ENCODE data around the gene POMGNT2. TPM values are rescaled to one million over a fixed set of nuclear protein-coding genes. Genes with fewer than 3 reads are reported as not detected.
"Not testable (repeated sequence)": the region's sequence is repeated elsewhere in the genome, so short reads cannot be mapped to it uniquely, and the experiment has no call there.

Gene POMGNT2
- polyA plus RNA-seq, 1 of the 3 experiments (the other 2 are of a cell fraction) = 20.6 TPM

- DNase-seq, POLR2A ChIA-PET: not testable (repeated sequence)
Observed at GRCh38 chr3:43045079-43045478, 60.8 kb downstream of the POMGNT2 start.

GRCh38 chr3:43043793-43044192, 62.1 kb downstream of the POMGNT2 start:
- H3F3A ChIP-seq (replicated peaks; ENCODE audit: insufficient read depth) = no peaks in the 10 kb centered on the region
- H4K20me1 ChIP-seq (ENCODE audit: insufficient read depth) = no peaks in the 10 kb centered on the region
- TF ChIP-seq ELF1 (IDR thresholded peaks at IDR 0.05) = no peak
- no peak for TF ChIP-seq RCOR1 (IDR thresholded peaks at IDR 0.05; ENCODE audit: low read length)
- TF ChIP-seq NFIC (IDR thresholded peaks at IDR 0.05; ENCODE audit: borderline replicate concordance) = no peak
- TF ChIP-seq, protein P1, sequence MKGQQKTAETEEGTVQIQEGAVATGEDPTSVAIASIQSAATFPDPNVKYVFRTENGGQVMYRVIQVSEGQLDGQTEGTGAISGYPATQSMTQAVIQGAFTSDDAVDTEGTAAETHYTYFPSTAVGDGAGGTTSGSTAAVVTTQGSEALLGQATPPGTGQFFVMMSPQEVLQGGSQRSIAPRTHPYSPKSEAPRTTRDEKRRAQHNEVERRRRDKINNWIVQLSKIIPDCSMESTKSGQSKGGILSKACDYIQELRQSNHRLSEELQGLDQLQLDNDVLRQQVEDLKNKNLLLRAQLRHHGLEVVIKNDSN (IDR thresholded peaks at IDR 0.05; ENCODE audit: borderline replicate concordance, low read depth) = no peak
- TF ChIP-seq TEAD4 (IDR thresholded peaks at IDR 0.05; ENCODE audit: borderline replicate concordance, insufficient read depth) = no peak
- TF ChIP-seq, protein P2, sequence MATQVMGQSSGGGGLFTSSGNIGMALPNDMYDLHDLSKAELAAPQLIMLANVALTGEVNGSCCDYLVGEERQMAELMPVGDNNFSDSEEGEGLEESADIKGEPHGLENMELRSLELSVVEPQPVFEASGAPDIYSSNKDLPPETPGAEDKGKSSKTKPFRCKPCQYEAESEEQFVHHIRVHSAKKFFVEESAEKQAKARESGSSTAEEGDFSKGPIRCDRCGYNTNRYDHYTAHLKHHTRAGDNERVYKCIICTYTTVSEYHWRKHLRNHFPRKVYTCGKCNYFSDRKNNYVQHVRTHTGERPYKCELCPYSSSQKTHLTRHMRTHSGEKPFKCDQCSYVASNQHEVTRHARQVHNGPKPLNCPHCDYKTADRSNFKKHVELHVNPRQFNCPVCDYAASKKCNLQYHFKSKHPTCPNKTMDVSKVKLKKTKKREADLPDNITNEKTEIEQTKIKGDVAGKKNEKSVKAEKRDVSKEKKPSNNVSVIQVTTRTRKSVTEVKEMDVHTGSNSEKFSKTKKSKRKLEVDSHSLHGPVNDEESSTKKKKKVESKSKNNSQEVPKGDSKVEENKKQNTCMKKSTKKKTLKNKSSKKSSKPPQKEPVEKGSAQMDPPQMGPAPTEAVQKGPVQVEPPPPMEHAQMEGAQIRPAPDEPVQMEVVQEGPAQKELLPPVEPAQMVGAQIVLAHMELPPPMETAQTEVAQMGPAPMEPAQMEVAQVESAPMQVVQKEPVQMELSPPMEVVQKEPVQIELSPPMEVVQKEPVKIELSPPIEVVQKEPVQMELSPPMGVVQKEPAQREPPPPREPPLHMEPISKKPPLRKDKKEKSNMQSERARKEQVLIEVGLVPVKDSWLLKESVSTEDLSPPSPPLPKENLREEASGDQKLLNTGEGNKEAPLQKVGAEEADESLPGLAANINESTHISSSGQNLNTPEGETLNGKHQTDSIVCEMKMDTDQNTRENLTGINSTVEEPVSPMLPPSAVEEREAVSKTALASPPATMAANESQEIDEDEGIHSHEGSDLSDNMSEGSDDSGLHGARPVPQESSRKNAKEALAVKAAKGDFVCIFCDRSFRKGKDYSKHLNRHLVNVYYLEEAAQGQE (IDR thresholded peaks at IDR 0.05; ENCODE audit: low read depth, low read length) = no peak
- no peak for TF ChIP-seq YY1 (IDR thresholded peaks at IDR 0.05; ENCODE audit: low read depth)
- no peak for TF ChIP-seq CHD2 (IDR thresholded peaks at IDR 0.05; ENCODE audit: low read length, partially characterized antibody)
- TF ChIP-seq GABPA (IDR thresholded peaks at IDR 0.05; ENCODE audit: low read depth) = no peak
- TF ChIP-seq SMC3 (IDR thresholded peaks at IDR 0.05; ENCODE audit: low read depth, low read length) = no peak
- no peak for TF ChIP-seq TCF12 (IDR thresholded peaks at IDR 0.05)
- TF ChIP-seq FOXM1 (IDR thresholded peaks at IDR 0.05; ENCODE audit: low read depth) = no peak
- TF ChIP-seq POLR2AphosphoS5 (IDR thresholded peaks at IDR 0.05; ENCODE audit: low read depth, low read length) = no peak
- no peak for TF ChIP-seq MEF2A (IDR thresholded peaks at IDR 0.05; ENCODE audit: borderline replicate concordance, low read depth)
- TF ChIP-seq FOXJ3 (CRISPR knock-in tag; IDR thresholded peaks at IDR 0.05) = no peak
- no peak for TF ChIP-seq MXI1 (IDR thresholded peaks at IDR 0.05; ENCODE audit: low read depth, low read length)
- TF ChIP-seq ZBTB33 (IDR thresholded peaks at IDR 0.05; ENCODE audit: borderline replicate concordance, low read depth) = no peak
- TF ChIP-seq, protein P3, sequence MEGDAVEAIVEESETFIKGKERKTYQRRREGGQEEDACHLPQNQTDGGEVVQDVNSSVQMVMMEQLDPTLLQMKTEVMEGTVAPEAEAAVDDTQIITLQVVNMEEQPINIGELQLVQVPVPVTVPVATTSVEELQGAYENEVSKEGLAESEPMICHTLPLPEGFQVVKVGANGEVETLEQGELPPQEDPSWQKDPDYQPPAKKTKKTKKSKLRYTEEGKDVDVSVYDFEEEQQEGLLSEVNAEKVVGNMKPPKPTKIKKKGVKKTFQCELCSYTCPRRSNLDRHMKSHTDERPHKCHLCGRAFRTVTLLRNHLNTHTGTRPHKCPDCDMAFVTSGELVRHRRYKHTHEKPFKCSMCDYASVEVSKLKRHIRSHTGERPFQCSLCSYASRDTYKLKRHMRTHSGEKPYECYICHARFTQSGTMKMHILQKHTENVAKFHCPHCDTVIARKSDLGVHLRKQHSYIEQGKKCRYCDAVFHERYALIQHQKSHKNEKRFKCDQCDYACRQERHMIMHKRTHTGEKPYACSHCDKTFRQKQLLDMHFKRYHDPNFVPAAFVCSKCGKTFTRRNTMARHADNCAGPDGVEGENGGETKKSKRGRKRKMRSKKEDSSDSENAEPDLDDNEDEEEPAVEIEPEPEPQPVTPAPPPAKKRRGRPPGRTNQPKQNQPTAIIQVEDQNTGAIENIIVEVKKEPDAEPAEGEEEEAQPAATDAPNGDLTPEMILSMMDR (IDR thresholded peaks at IDR 0.05) = no peak
- no peak for TF ChIP-seq IRF3 (IDR thresholded peaks at IDR 0.05; ENCODE audit: low read depth, low read length)
- no peaks in the 10 kb centered on the region for H3K79me2 ChIP-seq (ENCODE audit: insufficient read depth)
- POLR2A ChIA-PET = no interaction called here
- 31% methylated on average over 2 of the region's 2 CpGs for WGBS (ENCODE audit: low lambda C conversion rate)
- H3K27ac ChIP-seq (ENCODE audit: low read depth in 2 of 2, low read length in 1 of 2) = no peak overlapping the region
- no peak overlapping the region for H3K9ac ChIP-seq
- H2AFZ ChIP-seq (ENCODE audit: low read depth) = no peak overlapping the region
- DNase-seq = no peak
- H3K27me3 ChIP-seq (ENCODE audit: insufficient read depth) = no peaks in the 10 kb centered on the region
- CTCF ChIA-PET = interaction anchor here (0.7 kb wide), 1 partner anchor 501 kb away, joined by 3 read pairs; no protein-coding TSS in a partner anchor
- H3K9me3 ChIP-seq = no peaks in the 10 kb centered on the region
- H3K4me1 ChIP-seq (ENCODE audit: control insufficient read depth in 1 of 2, insufficient read depth in 2 of 2, low read depth in 1 of 2, low read length in 1 of 2) = no peaks in the 10 kb centered on the region
- H3K4me2 ChIP-seq = no peak overlapping the region
- H3K36me3 ChIP-seq (replicated peaks in 1 of 2; ENCODE audit: control insufficient read depth in 1 of 2, insufficient read depth in 2 of 2, low read length in 1 of 2) = no peaks in the 10 kb centered on the region
- H3K9me2 ChIP-seq = no peaks in the 10 kb centered on the region
- no peak overlapping the region for H3K4me3 ChIP-seq (ENCODE audit: low read depth in 2 of 2, low read length in 1 of 2)

More at GRCh38 chr3:43045079-43045478, 60.8 kb downstream of the POMGNT2 start:
- H3K4me1 ChIP-seq (ENCODE audit: control insufficient read depth in 1 of 2, insufficient read depth in 2 of 2, low read depth in 1 of 2, low read length in 1 of 2); H3K9me2 ChIP-seq; H3K4me2 ChIP-seq; H2AFZ ChIP-seq (ENCODE audit: low read depth); H3K4me3 ChIP-seq (ENCODE audit: low read depth in 2 of 2, low read length in 1 of 2); CTCF ChIA-PET; H3K27me3 ChIP-seq (ENCODE audit: insufficient read depth); H4K20me1 ChIP-seq (ENCODE audit: insufficient read depth); H3K27ac ChIP-seq (ENCODE audit: low read depth in 2 of 2, low read length in 1 of 2); H3F3A ChIP-seq (replicated peaks; ENCODE audit: insufficient read depth); H3K9me3 ChIP-seq; H3K36me3 ChIP-seq (replicated peaks in 1 of 2; ENCODE audit: control insufficient read depth in 1 of 2, insufficient read depth in 2 of 2, low read length in 1 of 2); H3K9ac ChIP-seq; H3K79me2 ChIP-seq (ENCODE audit: insufficient read depth): not testable (repeated sequence)
